GM13977 (cell line): ENCODE data around the gene ZSCAN32.

Experiments used
- DNase-seq: peaks from one replicate; pipeline ENCODE4 v3.0.0; 2012; ENCODE audit warnings: low spot score
- CTCF ChIP-seq: IDR thresholded peaks from 2 replicates; pipeline ENCODE4 v1.5.1; 2012; ENCODE audit warnings: mild to moderate bottlenecking, control low read depth; ENCODE audit not compliant: insufficient read depth; ENCODE audit errors: extremely low read depth, missing control alignments
- in situ Hi-C: fragments of 300-500 bp; cut with MboI; formaldehyde crosslinking; loops from one replicate; pipeline ENCODE4 v1.12.0; 2022; ENCODE audit warnings: low sequenced_read_pairs, low pct_unique_long_range_greater_than_20kb, mixed read lengths, inconsistent platforms; ENCODE audit not compliant: unreplicated experiment

The ZSCAN32 gene

GRCh38 chr16:3362931-3363330 is 37.9 kb downstream of the ZSCAN32 start:
- no peak for TF ChIP-seq CTCF
- in situ Hi-C loops = no loop called here
- DNase-seq = no peak

GRCh38 chr16:3358871-3359270 is 41.9 kb downstream of the ZSCAN32 start:
- in situ Hi-C loops = no loop called here
- DNase-seq = no peak
- no peak for TF ChIP-seq CTCF

GRCh38 chr16:3356118-3356517 is 44.7 kb downstream of the ZSCAN32 start:
- DNase-seq = no peak
- TF ChIP-seq CTCF = no peak

GRCh38 chr16:3355589-3355988 is 45.2 kb downstream of the ZSCAN32 start, which contains the start of gene OR2C1:
TSS of gene OR2C1 (plus strand) at chr16:3355889. CDS start at chr16:3355941, 52 bp downstream.
- no peak for TF ChIP-seq CTCF
- in situ Hi-C loops = no loop called here
- DNase-seq = no peak

More at GRCh38 chr16:3356118-3356517, 44.7 kb downstream of the ZSCAN32 start:
- in situ Hi-C loops = no loop called here

- in situ Hi-C loops = no loop called here
- no peak for DNase-seq
- no peak for TF ChIP-seq CTCF
Observed at GRCh38 chr16:3349175-3349574, 51.6 kb downstream of the ZSCAN32 start.

- DNase-seq = peak; percentile 17
- in situ Hi-C loops = no loop called here
- TF ChIP-seq CTCF = no peak
Observed at GRCh38 chr16:3348547-3349167, 52.1 kb downstream of the ZSCAN32 start.

GRCh38 chr16:3347586-3347985 is 53.2 kb downstream of the ZSCAN32 start:
- no peak for DNase-seq
- in situ Hi-C loops = no loop called here

More at GRCh38 chr16:3347586-3347985, 53.2 kb downstream of the ZSCAN32 start:
- no peak for TF ChIP-seq CTCF
